CD4-positive, alpha-beta T cell treated with Interleukin-21 for 1 hour (primary cell): ENCODE data around the gene MAGEB6.
"Not testable (repeated sequence)": the region's sequence is repeated elsewhere in the genome, so short reads cannot be mapped to it uniquely, and the experiment has no call there.

ENCODE experiments used
- DNase-seq: peaks from one replicate; pipeline ENCODE4 v3.0.0-alpha.2; 2020

MAGEB6 gene

GRCh38 chrX:26192204-26192603 is at the start of gene MAGEB6:
Gene MAGEB6, plus strand, starts transcription at chrX:26192440. Its CDS starts 1,407 bp downstream, at chrX:26193847.
- DNase-seq = no peak

- no peak for DNase-seq
These were observed 46.2 kb upstream of the MAGEB6 start for GRCh38 chrX:26146024-26146423.

- DNase-seq = no peak
These were observed 31.9 kb upstream of the MAGEB6 start, which contains the start of gene MAGEB6B for GRCh38 chrX:26160301-26160700. Gene MAGEB6B, plus strand, starts transcription at chrX:26160601. Its CDS starts 0 bp downstream, at chrX:26160601.

GRCh38 chrX:26203561-26203960 is 11.3 kb downstream of the MAGEB6 start:
- no peak for DNase-seq

GRCh38 chrX:26204717-26205116 is 12.5 kb downstream of the MAGEB6 start:
- DNase-seq = not testable (repeated sequence)

- DNase-seq = no peak
These were observed 15.8 kb downstream of the MAGEB6 start for GRCh38 chrX:26208012-26208411.

GRCh38 chrX:26215869-26216268 is 23.6 kb downstream of the MAGEB6 start, which contains the start of gene MAGEB5:
Gene MAGEB5, plus strand, starts transcription at chrX:26216169. Its CDS starts 1,133 bp downstream, at chrX:26217302.
- DNase-seq = no peak

- no peak for DNase-seq
These were observed 27.1 kb downstream of the MAGEB6 start for GRCh38 chrX:26219351-26219750.

- DNase-seq = no peak
These were observed 41.9 kb downstream of the MAGEB6 start for GRCh38 chrX:26234177-26234576.
